ENCODE data around the gene CRABP1. TPM values are rescaled to one million over a fixed set of nuclear protein-coding genes. Genes with fewer than 3 reads are reported as not detected.
A peak's percentile ranks its signal among the peaks of the same experiment; 100 is the strongest.

Gene CRABP1
- total RNA-seq, 2 donors from 2014 or later, result 0.61 to 1.5 TPM

DNA sequence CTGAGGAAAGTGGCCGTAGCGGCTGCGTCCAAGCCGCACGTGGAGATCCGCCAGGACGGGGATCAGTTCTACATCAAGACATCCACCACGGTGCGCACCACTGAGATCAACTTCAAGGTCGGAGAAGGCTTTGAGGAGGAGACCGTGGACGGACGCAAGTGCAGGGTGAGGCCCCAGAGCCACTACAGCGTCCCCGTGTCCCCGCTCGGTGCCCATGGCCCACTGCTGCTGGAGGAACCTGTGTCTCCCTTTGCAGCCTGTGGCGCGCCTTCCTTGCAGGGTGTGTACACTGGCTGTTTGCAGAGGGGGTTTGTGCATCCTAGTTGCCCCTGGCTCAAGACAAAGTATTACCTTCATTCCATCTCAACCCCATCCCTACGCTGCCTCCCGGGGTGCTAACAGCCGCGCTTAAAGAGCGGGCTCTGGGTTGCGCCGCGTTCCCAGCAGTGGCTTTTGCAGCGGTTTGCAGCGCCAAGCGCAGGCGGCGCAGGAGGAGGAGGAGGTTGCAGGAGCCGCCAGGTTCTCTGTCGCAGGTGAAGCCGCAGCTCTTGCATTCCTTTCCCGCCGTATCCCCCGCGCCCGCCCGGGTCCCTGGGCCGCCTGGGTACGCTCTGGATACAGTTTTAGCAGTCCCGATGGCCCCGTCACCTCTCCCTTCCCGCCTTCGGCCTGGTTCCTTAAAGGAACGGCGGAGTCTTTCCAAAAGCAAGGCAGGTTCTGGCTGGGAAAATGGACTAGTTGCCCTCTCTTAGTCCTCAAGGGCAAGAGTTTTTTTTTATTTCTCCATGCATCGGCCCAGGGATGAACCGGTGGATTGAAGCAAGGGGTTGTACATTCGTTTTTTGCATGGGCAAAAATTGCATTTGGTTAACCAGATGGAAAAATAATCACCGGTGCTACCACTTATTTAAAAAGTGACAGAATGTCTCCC, 1.2 kb downstream of the CRABP1 start:
- ATAC-seq (peak; percentile 64), DNase-seq (no peak)
- intact Hi-C loops (cut with DNase I, micrococcal nuclease), result no loop called here

DNA sequence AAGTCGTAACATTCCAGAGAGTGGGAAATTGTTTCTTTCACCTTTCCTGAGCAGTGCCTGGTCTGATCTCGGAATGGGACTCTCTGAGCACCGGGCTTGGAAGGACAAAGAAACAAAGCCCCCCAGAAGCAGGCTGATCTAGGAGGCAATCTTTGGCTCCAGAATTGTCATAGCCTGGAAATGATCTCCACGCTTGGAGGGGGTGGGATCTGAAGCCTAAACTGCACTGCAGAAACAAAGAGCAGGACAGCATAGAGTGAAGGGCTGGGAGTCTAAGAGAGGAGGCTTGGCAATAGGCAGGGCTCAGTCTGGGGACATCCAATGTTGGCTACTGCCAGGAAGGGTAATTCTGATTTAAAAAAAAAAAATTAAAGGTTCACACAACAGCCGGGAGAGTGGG, 1.9 kb downstream of the CRABP1 start:
- ATAC-seq (no peak), DNase-seq (no peak)
- intact Hi-C loops (cut with DNase I, micrococcal nuclease), result no loop called here

DNA sequence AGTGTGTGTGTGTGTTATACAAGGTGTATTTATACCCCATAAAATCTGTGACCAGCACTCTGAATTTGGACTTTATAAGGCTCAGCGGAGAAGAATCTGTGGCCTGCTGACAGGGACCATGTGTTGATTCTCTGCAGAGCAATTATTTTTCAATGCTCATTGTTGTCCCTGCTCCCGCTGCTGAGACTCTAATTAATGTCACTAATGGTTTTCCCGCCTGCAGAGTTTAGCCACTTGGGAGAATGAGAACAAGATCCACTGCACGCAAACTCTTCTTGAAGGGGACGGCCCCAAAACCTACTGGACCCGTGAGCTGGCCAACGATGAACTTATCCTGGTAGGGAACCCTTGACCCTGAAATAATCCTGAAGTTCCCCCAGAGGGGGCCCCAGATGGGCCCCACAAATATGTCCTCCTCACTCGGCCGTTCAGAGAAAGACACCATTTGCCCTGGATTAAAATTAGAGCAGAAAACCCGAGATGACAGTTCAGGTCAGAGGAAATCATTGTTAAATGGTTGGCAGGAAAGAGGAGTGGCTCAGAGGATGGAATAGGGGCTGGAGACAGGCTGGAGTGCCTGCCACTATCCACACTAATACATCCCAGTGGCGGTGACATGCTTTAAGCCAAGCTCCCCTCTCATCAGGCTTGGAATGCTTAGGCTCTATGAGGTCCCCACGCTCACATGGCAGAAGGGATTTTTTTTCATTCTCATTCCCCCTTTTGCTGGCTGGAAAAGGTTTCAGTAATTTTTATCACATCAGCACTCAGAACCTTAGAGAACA, 3.3 kb downstream of the CRABP1 start:
- no peak for DNase-seq
- no peak for ATAC-seq
- intact Hi-C loops (cut with DNase I, micrococcal nuclease), result no loop called here

DNA sequence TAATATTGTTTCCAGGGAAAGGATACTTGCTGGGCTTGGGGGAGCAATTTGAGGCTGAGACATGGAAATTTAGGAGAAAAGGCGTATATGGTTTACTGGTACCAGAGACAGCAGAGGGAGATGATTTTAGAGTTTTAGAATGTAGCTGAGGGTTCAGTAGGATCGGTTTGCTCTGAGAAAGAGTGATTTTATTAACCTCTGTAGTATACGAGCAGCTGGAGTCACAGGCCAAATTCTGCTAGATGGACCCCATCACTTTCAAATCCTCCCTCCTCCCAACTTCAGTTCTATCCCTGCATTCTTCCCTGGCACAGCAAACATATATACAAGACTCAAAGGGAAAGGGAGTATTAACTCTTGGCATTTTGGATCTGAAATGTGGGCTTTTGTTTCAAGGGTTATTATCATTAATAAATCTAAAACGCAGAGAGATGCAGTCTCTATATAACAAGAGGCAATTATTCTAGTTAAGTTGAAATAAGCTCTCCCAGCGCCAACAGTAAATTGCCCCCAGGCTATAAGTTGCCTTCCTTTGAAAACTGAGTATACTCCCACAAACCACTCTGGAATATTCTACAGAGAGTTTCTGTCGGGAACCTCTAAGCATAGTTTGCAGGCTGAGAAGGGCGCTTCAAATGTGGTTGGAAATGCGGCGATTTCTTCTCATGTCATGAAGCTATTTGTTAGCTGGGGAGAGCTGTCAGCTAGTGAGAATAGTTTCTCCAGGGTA, 5.4 kb downstream of the CRABP1 start:
- intact Hi-C loops (cut with DNase I, micrococcal nuclease), result no loop called here
- ATAC-seq, result no peak
- no peak for DNase-seq

DNA sequence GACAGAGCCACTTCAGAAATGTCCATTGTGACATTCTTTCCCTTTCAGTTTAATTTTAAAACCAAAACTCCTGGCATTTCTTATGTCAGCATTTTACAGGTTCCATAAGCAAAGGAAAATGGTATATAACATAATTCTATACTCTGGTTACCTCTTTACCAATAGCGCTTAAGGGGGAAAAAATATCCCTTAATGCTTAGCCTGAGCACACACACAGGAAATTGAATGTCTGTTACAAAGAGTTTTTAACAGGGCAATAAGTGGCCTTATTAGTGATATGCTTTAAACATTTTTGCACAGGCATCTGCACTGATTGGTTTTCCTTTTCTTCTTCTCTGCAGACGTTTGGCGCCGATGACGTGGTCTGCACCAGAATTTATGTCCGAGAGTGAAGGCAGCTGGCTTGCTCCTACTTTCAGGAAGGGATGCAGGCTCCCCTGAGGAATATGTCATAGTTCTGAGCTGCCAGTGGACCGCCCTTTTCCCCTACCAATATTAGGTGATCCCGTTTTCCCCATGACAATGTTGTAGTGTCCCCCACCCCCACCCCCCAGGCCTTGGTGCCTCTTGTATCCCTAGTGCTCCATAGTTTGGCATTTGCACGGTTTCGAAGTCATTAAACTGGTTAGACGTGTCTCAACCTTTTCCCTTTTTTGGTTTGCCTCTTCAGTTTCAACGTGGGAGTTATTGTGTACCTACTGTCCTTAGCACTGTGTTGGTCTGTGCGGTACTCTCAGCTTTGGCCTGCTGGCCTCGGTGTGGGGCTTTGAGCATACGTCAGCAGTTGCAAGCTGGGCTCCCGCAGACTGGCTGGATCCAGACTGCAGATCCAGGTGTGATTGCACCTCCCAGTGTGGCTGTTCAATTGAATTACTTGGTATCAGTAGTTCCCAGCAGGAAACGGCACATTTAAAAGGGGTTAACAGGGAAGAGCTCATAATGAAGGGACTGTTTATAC, 7.7 kb downstream of the CRABP1 start:
- intact Hi-C loops (cut with DNase I, micrococcal nuclease), result no loop called here
- no peak for DNase-seq
- peak; percentile 19 for ATAC-seq

DNA sequence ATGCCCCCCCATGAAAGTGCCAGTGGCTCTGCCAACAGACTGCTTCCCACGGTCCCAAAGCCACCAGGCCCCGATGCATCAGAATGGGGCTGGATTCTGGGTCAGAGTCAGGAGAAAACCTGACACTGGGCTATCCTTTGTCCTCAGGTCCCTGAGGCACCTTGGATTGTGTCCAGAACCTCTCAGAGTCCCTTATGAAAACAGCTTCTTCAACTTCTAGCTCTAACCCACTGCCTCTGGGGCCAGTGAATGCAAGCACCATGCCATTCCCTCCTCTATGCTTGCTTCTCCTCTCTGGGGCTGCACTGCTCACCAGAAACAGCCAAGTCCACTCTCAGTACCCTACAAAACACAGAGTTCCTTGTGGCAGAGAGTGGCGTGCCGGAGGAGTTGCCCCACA, 9.9 kb downstream of the CRABP1 start:
- intact Hi-C loops (cut with DNase I, micrococcal nuclease), result no loop called here
- DNase-seq, result no peak
- ATAC-seq, result no peak

DNA sequence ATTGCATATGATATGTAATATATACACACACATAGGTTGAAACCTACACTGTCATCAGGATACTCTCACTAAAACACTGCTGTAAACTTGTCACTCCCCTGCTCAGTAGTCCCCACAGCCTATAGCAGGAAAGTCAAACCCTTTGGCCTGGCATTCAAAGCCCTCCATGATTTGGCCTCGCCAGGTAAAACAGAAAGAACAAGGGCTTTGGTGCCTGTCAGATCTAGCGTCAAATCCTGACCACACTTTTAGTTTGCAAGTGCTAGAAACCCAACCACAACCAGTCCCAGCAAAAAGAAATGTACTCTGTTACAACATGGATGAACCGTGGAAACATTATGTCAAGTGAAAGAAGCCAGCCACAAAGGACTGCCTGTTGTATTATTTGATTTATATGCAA, 11.4 kb downstream of the CRABP1 start:
- DNase-seq (no peak), ATAC-seq (no peak)
- intact Hi-C loops (cut with DNase I, micrococcal nuclease), result no loop called here

DNA sequence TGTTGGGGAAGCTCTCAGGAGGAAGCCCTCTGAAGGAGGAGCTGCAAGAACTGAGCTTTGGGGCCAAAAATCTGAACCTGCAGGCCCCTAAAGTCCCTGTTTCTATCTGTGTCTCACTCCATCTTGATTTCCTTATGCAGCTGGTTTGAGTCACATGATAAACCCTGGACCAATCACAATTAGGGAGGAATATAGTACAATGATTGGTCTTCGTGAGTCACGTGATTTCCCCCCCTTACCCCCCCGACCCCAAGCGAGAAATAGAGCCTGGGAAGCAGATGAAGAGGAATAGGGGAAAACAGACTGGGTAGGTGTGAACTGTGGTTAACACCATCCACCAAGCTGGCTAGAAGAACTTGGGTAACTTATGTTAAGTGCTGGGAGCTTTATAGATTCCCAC, 12.9 kb downstream of the CRABP1 start:
- ATAC-seq (no peak), DNase-seq (no peak)
- intact Hi-C loops (cut with DNase I, micrococcal nuclease), result no loop called here

DNA sequence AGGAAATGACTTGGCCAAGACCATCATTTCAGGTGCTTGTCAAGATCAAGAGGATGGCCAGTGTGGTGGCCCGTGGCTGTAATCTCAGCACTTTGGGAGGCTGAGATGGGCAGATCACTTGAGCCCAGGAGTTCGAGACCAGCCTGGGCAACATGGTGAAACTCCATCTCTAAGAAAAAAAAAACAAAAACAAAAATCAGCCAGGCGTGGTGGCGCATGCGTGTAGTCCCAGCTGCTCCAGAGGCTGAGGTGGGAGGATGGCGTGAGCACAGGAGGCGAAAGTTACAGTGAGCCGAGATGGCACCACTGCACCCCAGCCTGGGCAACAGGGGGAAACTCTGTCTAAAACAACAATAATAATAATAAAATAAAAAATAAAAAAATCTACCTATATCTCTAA, 15.0 kb downstream of the CRABP1 start:
- no peak for ATAC-seq
- intact Hi-C loops (cut with DNase I, micrococcal nuclease), result no loop called here
- DNase-seq, result no peak

DNA sequence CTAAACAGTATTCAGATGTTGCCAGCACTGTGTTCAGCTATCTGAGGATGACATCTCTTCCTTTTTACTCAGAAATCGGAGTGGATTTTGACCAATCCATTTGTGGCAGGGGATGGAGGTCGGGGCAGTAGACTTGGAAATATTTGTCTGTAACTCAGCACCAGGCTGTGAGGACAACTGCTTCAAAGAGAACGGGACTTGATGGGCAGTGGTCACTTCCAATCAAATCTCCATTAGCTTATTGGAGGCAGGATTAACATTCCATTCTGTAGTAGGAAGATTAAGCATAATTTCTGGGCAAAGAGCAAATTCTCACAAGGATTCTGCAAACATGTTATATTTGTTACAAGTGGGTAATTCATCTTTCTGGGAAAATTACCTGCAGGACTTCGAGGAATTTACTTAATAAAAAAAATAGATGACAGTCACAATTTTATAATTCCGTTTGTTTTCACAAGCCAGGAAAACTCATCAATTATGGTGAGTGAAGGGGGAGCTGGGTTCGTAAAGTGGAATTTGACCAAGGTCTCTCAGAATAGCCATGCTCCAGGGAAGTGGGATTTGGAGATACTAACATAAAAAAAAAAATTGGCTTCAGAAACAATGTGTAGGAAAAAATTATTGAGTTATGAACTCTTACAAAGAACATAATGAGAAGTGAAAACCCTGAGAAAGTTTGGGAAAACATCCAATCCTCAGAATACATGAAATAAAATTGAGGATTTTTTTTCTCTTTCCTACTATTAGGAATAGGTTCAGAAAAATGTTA, 18.1 kb downstream of the CRABP1 start:
- intact Hi-C loops (cut with DNase I, micrococcal nuclease), result no loop called here
- DNase-seq (no peak), ATAC-seq (no peak)

DNA sequence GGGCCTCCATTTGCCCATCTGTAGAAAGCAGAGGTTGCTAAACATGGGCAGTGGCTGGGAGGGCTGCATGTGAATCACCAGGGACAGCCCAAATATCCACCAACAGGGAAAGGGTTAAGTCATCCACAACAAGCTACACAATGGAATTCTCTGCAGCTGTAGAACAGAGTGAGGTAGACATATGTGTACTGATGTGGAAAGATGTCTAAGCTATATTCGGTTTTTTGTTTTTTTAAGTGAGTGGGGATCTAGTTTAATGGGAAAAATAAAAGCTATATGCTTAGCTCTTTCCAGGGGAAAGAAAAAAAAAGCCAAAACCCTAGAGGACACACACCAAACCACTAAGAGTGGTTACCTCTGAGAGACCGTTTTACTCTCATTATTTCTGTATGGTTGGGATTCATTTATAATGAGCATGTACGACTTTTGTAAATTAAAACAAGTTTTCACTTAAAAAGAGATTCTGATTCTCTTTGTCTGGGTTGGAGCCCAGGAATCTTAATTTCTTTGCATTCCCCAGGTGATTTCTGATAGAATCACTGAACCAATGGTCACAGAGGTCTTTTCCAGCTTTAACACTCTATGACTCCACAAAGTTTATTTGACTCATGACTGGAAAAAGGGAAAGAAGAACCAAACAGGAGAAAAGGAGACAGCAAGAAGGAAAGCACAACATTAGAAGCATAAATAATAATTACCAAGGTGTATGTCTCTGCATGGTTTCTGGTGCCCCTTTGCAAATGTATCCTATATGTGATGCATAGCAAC, 19.1 kb downstream of the CRABP1 start:
- intact Hi-C loops (cut with DNase I, micrococcal nuclease), result no loop called here
- ATAC-seq (no peak), DNase-seq (no peak)

DNA sequence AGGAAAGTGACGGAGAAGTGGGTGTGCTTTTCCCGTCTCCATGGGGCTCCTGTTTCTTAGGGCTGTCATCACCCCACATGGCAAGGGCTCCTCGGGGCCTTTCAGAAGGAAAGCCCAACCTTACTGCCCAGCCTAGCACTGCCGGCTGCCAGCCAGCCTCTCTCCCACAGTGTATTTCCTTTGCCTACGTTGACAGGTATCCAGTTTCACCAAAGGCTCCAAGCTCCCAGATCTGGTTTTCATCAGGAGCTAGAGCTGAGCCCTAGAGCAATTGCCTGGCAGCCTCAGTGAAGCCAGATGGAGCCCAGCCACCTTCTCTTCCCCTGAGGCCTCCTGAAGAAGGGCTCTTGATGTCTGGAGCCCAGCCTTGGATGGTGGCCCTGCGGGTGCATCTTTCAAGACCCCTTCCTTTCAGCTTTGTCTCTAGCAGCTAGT, 20.2 kb downstream of the CRABP1 start:
- DNase-seq (peak in 1 of 2 donors; percentile 50), ATAC-seq (peak; percentile 24)
- intact Hi-C loops (cut with DNase I, micrococcal nuclease), result no loop called here

DNA sequence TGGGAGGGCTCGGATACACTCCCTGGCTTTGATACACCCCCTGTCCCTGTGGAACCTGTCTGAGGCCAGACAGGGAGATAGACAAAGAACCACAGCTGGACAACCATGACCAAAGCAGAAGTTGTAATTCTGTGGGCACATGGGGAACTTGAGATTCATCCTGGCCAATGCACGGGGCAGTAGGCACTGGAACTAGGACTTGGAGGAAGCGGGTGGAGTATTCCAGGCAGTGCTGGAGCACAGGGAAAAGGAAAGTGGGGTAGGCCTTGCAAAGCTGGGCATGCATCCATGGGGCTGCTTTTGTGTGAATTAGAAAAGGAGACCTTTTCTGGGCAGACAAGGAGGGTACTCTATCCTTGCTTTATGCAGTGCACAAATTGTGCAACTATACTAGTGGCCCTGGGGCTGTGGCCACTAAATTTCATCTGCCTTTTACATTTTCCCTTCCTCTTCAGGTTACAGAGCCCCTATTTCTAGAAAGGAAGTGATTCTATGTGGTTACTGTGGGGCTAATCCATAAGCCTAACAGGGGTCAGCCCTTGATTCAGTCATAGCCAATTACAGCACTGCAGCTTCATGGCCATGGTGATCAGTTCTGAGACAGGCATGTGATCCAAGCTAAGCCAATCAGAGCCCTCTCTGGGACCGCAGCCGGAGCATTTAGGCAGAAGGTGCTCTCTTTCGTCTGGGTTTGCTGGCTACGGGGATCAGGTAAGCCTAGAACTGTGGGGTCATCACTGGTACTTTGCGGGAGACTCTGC, 21.0 kb downstream of the CRABP1 start:
- DNase-seq (no peak), ATAC-seq (no peak)
- intact Hi-C loops (cut with DNase I, micrococcal nuclease), result no loop called here

DNA sequence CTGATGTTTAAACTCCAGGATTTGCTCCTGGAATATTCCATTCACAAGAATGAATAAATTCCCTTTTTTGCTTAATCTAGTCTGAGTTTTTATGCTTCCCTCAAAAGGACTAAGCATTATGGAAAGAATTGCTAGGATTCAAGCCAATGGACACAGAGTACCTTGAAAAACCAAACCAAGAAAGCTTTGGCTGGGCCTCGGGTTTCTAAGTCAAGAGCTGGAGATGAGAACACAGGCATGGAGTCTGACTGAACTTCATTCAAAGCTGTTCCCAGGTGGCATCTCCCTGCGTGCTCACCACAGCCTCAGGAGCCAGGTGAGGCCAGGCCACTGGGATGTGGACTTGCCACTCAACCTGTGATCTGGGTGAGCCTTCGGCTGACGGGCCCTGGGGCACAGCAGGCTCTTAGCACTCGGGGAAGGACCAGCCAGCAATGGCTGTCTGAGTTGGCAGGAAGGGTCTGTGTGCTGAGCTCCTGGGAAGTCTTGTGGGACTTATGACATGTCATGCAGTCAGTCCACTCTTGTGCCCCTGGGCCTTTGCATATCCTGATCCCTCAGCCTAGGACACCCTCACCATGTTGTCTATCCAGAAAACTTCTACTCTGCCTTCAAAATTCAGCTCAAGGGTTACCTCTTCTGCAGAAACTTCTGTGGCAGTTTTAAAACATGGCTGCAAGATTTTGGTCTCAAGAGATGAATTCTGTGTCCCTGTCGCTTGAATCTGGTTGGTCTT, 21.8 kb downstream of the CRABP1 start:
- intact Hi-C loops (cut with DNase I, micrococcal nuclease), result no loop called here
- no peak for ATAC-seq
- no peak for DNase-seq

DNA sequence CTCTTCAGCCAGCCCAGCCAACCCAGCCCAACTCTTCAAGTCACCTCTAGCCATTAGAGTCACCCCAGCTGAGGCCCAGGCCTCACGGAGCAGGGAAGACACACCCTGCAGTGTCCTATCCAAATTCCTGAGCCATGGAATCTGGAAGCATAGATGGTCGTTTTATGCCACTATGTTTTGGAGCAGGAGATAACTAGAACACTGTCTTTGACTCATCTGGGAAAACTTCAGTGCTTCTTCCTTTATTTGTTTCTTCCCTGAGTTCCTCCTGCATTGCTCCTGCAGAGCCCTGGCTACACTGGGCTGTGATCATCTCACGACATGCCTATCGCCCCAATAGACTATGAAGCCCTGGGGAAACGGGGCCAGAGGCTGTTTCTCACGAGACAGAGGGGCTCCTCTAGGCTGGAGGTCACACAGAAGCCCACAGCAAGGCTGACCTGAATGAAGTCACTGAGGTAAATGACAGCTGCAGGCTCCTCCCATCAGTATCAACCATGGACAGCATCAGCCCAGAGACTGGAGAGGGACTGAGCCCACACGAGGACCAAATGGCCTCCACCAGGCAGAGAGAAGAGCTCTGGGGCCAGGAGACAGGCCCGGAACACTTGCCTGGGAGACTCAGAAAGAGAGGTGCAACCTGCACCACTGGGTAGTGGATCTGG, 22.7 kb downstream of the CRABP1 start:
- DNase-seq, result no peak
- intact Hi-C loops (cut with DNase I, micrococcal nuclease), result no loop called here
- ATAC-seq, result no peak

All from left colon (tissue), 2 donors.